HG02610 (cell line): ENCODE results near the gene UST.
"Not testable (repeated sequence)": the region's sequence is repeated elsewhere in the genome, so short reads cannot be mapped to it uniquely, and the experiment has no call there.

Experiments used
- ATAC-seq: cut with Tn5 transposase; IDR thresholded peaks from one replicate; pipeline ENCODE4 v1.9.1; 2021; ENCODE audit warnings: mild to moderate bottlenecking, moderate library complexity; ENCODE audit not compliant: unreplicated experiment

Gene UST

GRCh38 chr6:148831064-148831463 is 84.2 kb downstream of the UST start:
- peak; percentile 51 for ATAC-seq

GRCh38 chr6:148831531-148831930 is 84.7 kb downstream of the UST start:
- ATAC-seq, result no peak

- ATAC-seq, result no peak
These were observed 89.2 kb downstream of the UST start for GRCh38 chr6:148835920-148836441.

GRCh38 chr6:148836751-148837150 is 89.9 kb downstream of the UST start:
- no peak for ATAC-seq

- ATAC-seq, result no peak
These were observed 91.1 kb downstream of the UST start for GRCh38 chr6:148837941-148838340.

GRCh38 chr6:148839044-148839443 is 92.2 kb downstream of the UST start:
- ATAC-seq, result no peak

- ATAC-seq, result no peak
These were observed 93.4 kb downstream of the UST start for GRCh38 chr6:148840256-148840655.

- ATAC-seq, result no peak
These were observed 95.6 kb downstream of the UST start for GRCh38 chr6:148842296-148843019.

GRCh38 chr6:148845464-148845863 is 98.6 kb downstream of the UST start:
- no peak for ATAC-seq

- ATAC-seq, result no peak
These were observed 100.2 kb downstream of the UST start for GRCh38 chr6:148846778-148847761.

GRCh38 chr6:148848915-148849314 is 102.1 kb downstream of the UST start:
- no peak for ATAC-seq

GRCh38 chr6:148849449-148849848 is 102.6 kb downstream of the UST start:
- not testable (repeated sequence) for ATAC-seq

- no peak for ATAC-seq
These were observed 104.1 kb downstream of the UST start for GRCh38 chr6:148850964-148851363.

- no peak for ATAC-seq
These were observed 105.1 kb downstream of the UST start for GRCh38 chr6:148851683-148852556.

GRCh38 chr6:148852688-148853087 is 105.9 kb downstream of the UST start:
- no peak for ATAC-seq

GRCh38 chr6:148853113-148853512 is 106.3 kb downstream of the UST start:
- ATAC-seq, result not testable (repeated sequence)

GRCh38 chr6:148854096-148854495 is 107.3 kb downstream of the UST start:
- ATAC-seq, result no peak

- ATAC-seq, result no peak
These were observed 108.2 kb downstream of the UST start for GRCh38 chr6:148854992-148855391.

GRCh38 chr6:148855744-148856143 is 108.9 kb downstream of the UST start:
- no peak for ATAC-seq

GRCh38 chr6:148857798-148858390 is 111.1 kb downstream of the UST start:
- ATAC-seq, result no peak
